ENCODE measurements around the gene SAFB. TPM values are rescaled to one million over a fixed set of nuclear protein-coding genes. Genes with fewer than 3 reads are reported as not detected.

The SAFB gene
- total and polyA plus RNA-seq, 2 of the 13 experiments (the other 11 are each of a cell fraction or from before 2014, with no cell fraction given) = 21.0 to 28.4 TPM

- peak; percentile 45; the same call in 1 of the 2 replicates for TF ChIP-seq MIXL1 (CRISPR knock-in tag; IDR thresholded peaks at IDR 0.05)
- no peak for TF ChIP-seq ZNF7 (CRISPR knock-in tag; IDR thresholded peaks at IDR 0.05)
- no peak for TF ChIP-seq RFXANK (CRISPR knock-in tag; IDR thresholded peaks at IDR 0.05)
- TF ChIP-seq, protein P1, sequence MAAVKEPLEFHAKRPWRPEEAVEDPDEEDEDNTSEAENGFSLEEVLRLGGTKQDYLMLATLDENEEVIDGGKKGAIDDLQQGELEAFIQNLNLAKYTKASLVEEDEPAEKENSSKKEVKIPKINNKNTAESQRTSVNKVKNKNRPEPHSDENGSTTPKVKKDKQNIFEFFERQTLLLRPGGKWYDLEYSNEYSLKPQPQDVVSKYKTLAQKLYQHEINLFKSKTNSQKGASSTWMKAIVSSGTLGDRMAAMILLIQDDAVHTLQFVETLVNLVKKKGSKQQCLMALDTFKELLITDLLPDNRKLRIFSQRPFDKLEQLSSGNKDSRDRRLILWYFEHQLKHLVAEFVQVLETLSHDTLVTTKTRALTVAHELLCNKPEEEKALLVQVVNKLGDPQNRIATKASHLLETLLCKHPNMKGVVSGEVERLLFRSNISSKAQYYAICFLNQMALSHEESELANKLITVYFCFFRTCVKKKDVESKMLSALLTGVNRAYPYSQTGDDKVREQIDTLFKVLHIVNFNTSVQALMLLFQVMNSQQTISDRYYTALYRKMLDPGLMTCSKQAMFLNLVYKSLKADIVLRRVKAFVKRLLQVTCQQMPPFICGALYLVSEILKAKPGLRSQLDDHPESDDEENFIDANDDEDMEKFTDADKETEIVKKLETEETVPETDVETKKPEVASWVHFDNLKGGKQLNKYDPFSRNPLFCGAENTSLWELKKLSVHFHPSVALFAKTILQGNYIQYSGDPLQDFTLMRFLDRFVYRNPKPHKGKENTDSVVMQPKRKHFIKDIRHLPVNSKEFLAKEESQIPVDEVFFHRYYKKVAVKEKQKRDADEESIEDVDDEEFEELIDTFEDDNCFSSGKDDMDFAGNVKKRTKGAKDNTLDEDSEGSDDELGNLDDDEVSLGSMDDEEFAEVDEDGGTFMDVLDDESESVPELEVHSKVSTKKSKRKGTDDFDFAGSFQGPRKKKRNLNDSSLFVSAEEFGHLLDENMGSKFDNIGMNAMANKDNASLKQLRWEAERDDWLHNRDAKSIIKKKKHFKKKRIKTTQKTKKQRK (IDR thresholded peaks at IDR 0.05; ENCODE audit: low read length) = no peak
- no peak for TF ChIP-seq IKZF1 (IDR thresholded peaks at IDR 0.05)
- TF ChIP-seq SIN3B (IDR thresholded peaks at IDR 0.05; ENCODE audit: low read length) = 0 out of 2 replicates have a peak, but pooled peaks have one; percentile 40
- TF ChIP-seq RARA (CRISPR knock-in tag; IDR thresholded peaks at IDR 0.05) = peak; percentile 5; the same call in 1 of the 2 replicates
- no peak for TF ChIP-seq USF2 (IDR thresholded peaks at IDR 0.05; ENCODE audit: low read depth, low read length)
- TF ChIP-seq USF2 (CRISPR knock-in tag; IDR thresholded peaks at IDR 0.05; ENCODE audit: borderline replicate concordance) = no peak; the same call in 1 of the 2 replicates
- no peak; the same call in 1 of the 2 replicates for TF ChIP-seq ZNF768 (CRISPR knock-in tag; IDR thresholded peaks at IDR 0.05)
- peak; percentile 89 for TF ChIP-seq YEATS2 (CRISPR knock-in tag; IDR thresholded peaks at IDR 0.05; ENCODE audit: borderline replicate concordance)
- no peak for TF ChIP-seq ZNF225 (CRISPR knock-in tag; IDR thresholded peaks at IDR 0.05)
- peak; percentile 59; the same call in 1 of the 2 replicates for TF ChIP-seq IRF2 (CRISPR knock-in tag; IDR thresholded peaks at IDR 0.05)
- no peak; the same call in 1 of the 2 replicates for TF ChIP-seq TOE1 (CRISPR knock-in tag; IDR thresholded peaks at IDR 0.05)
- no peak; the same call in 1 of the 2 replicates for TF ChIP-seq ZNF136 (CRISPR knock-in tag; IDR thresholded peaks at IDR 0.05; ENCODE audit: low read depth)
- peak; percentile 92 for TF ChIP-seq RBFOX2 (IDR thresholded peaks at IDR 0.05; ENCODE audit: low read depth, low read length)
- TF ChIP-seq SRSF1 (optimal IDR thresholded peaks at IDR 0.05; ENCODE audit: low read depth, low read length) = peak; percentile 18
- no peak; the same call in 1 of the 2 replicates for TF ChIP-seq ZNF878 (CRISPR knock-in tag; IDR thresholded peaks at IDR 0.05)
- peak; percentile 34; the same call in 1 of the 2 replicates for TF ChIP-seq ZNF362 (CRISPR knock-in tag; IDR thresholded peaks at IDR 0.05; ENCODE audit: borderline replicate concordance)
- peak; percentile 21; the same call in 1 of the 2 replicates for TF ChIP-seq CHD2 (IDR thresholded peaks at IDR 0.05; ENCODE audit: low read depth, low read length)
- no peak for TF ChIP-seq ZNF644 (CRISPR knock-in tag; IDR thresholded peaks at IDR 0.05; ENCODE audit: low read depth)
- no peak for TF ChIP-seq ZNF589 (CRISPR knock-in tag; conservative IDR thresholded peaks at IDR 0.05)
- TF ChIP-seq ZNF326 (CRISPR knock-in tag; IDR thresholded peaks at IDR 0.05; ENCODE audit: borderline replicate concordance) = no peak
- TF ChIP-seq KDM4B (CRISPR knock-in tag; IDR thresholded peaks at IDR 0.05) = peak; percentile 55; the same call in 1 of the 2 replicates
Measured at GRCh38 chr19:5622465-5623396, at the start of gene SAFB, which contains the start of gene SAFB2 (continued).
